ENCODE results near the gene PNPO.

GRCh38 chr17:47945529-47946508 is 4.4 kb downstream of the PNPO start:
- TF ChIP-seq EZH2 (IDR thresholded peaks at IDR 0.05) (no peak), CTCF (IDR thresholded peaks at IDR 0.05) (no peak)
